ENCODE data around the gene OTC. TPM values are rescaled to one million over a fixed set of nuclear protein-coding genes. Genes with fewer than 3 reads are reported as not detected.

OTC gene
- total and polyA plus RNA-seq, 2 donors (not counting 1 experiment from before 2014, with no cell fraction given): not detected

GRCh38 chrX:38407126-38407525 is 54.7 kb downstream of the OTC start:
- Histone ChIP-seq H3K4me1 (ENCODE audit: control insufficient read depth in 2 of 2, insufficient read depth in 2 of 2, low read length in 2 of 2) (no peaks in the 10 kb centered on the region), H2AFZ (ENCODE audit: insufficient read depth, low read depth, low read length, poor library complexity, severe bottlenecking) (no peak overlapping the region), H3K9me3 (ENCODE audit: control extremely low read depth in 1 of 3, control insufficient read depth in 2 of 3, insufficient read depth in 1 of 3, low read length in 2 of 3) (no peaks in the 10 kb centered on the region), H3K4me2 (replicated peaks; ENCODE audit: low read depth, low read length, poor library complexity, severe bottlenecking) (no peak overlapping the region), H3K9ac (ENCODE audit: low read length) (no peak overlapping the region), H3K4me3 (ENCODE audit: control extremely low read depth in 1 of 5, extremely low read depth in 1 of 5, insufficient read depth in 1 of 5, low read depth in 2 of 5, low read length in 4 of 5) (no peak overlapping the region), H3K36me3 (replicated peaks in 1 of 2; ENCODE audit: control extremely low read depth in 1 of 2, control insufficient read depth in 1 of 2, extremely low read depth in 1 of 2, insufficient read depth in 2 of 2, low read length in 1 of 2) (no peaks in the 10 kb centered on the region), H3K27ac (ENCODE audit: low read length in 2 of 2) (no peak overlapping the region), H4K20me1 (ENCODE audit: control insufficient read depth, insufficient read depth, low read length, poor library complexity, severe bottlenecking) (no peaks in the 10 kb centered on the region), H3K79me2 (ENCODE audit: control insufficient read depth, insufficient read depth, low read length) (no peaks in the 10 kb centered on the region), H3K27me3 (replicated peaks in 1 of 4; ENCODE audit: control extremely low read depth in 1 of 4, control insufficient read depth in 3 of 4, insufficient read depth in 4 of 4, low read length in 3 of 4) (no peaks in the 10 kb centered on the region)
- ChIA-PET POLR2A (no interaction called here), CTCF (no interaction called here)
- Mint-ChIP-seq H3K9me3 (ENCODE audit: insufficient read depth) (no peaks in the 10 kb centered on the region), H3K4me3 (no peak overlapping the region), H3K27me3 (peaks cover 10% of the 10 kb centered on the region), H3K27ac (no peak overlapping the region), H3K4me1 (no peaks in the 10 kb centered on the region)
- intact Hi-C loops (cut with micrococcal nuclease): no loop called here
- WGBS (ENCODE audit: insufficient coverage): no CpG with 5 or more reads among the region's 4 CpGs
- TF ChIP-seq EZH2 (IDR thresholded peaks at IDR 0.05; ENCODE audit: borderline replicate concordance, insufficient read depth, low read depth, low read length, poor library complexity, severe bottlenecking): no peak
- TF ChIP-seq, protein P1, sequence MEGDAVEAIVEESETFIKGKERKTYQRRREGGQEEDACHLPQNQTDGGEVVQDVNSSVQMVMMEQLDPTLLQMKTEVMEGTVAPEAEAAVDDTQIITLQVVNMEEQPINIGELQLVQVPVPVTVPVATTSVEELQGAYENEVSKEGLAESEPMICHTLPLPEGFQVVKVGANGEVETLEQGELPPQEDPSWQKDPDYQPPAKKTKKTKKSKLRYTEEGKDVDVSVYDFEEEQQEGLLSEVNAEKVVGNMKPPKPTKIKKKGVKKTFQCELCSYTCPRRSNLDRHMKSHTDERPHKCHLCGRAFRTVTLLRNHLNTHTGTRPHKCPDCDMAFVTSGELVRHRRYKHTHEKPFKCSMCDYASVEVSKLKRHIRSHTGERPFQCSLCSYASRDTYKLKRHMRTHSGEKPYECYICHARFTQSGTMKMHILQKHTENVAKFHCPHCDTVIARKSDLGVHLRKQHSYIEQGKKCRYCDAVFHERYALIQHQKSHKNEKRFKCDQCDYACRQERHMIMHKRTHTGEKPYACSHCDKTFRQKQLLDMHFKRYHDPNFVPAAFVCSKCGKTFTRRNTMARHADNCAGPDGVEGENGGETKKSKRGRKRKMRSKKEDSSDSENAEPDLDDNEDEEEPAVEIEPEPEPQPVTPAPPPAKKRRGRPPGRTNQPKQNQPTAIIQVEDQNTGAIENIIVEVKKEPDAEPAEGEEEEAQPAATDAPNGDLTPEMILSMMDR (IDR thresholded peaks at IDR 0.05): no peak
- ATAC-seq (ENCODE audit: low read depth) (no peak), DNase-seq (no peak)

DNA sequence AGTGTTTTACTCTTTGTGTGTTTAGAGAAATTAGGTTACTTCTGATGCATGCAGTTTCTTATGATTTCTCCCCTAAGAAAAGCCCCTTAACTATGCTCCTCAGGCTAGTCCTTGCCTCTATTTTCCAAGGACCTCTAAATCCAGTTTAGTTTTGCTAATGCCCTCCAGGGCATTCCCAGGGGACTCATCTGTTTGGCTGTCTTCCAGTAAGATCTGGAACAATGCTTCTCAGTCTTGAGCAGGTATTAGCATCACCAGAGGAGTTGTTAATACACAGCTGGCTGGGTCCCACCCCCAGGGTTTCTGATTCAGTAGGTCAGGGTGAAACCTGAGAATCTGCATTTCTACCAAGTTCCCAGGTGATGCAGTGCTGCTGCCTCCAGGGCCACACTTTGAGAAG is 56.9 kb downstream of the OTC start:
- Histone ChIP-seq H3K4me2 (replicated peaks; ENCODE audit: low read depth, low read length, poor library complexity, severe bottlenecking) (no peak overlapping the region), H3K9ac (ENCODE audit: low read length) (no peak overlapping the region)
- POLR2A ChIA-PET: no interaction called here

More for the DNA sequence above, 56.9 kb downstream of the OTC start:
- CTCF ChIA-PET: no interaction called here
- no peaks in the 10 kb centered on the region for H3K79me2 ChIP-seq (ENCODE audit: control insufficient read depth, insufficient read depth, low read length)
- DNase-seq (no peak), ATAC-seq (ENCODE audit: low read depth) (no peak)
- no peak overlapping the region for H3K27ac ChIP-seq (ENCODE audit: low read length in 2 of 2)
- no peak overlapping the region for H3K4me3 ChIP-seq (ENCODE audit: control extremely low read depth in 1 of 5, extremely low read depth in 1 of 5, insufficient read depth in 1 of 5, low read depth in 2 of 5, low read length in 4 of 5)
- H3K4me1 ChIP-seq (ENCODE audit: control insufficient read depth in 2 of 2, insufficient read depth in 2 of 2, low read length in 2 of 2): no peaks in the 10 kb centered on the region
- no peaks in the 10 kb centered on the region for H3K9me3 ChIP-seq (ENCODE audit: control extremely low read depth in 1 of 3, control insufficient read depth in 2 of 3, insufficient read depth in 1 of 3, low read length in 2 of 3)
- no peak overlapping the region for H2AFZ ChIP-seq (ENCODE audit: insufficient read depth, low read depth, low read length, poor library complexity, severe bottlenecking)
- intact Hi-C loops (cut with micrococcal nuclease): no loop called here
- H3K27me3 ChIP-seq (replicated peaks in 1 of 4; ENCODE audit: control extremely low read depth in 1 of 4, control insufficient read depth in 3 of 4, insufficient read depth in 4 of 4, low read length in 3 of 4): no peaks in the 10 kb centered on the region
- no peaks in the 10 kb centered on the region for H3K36me3 ChIP-seq (replicated peaks in 1 of 2; ENCODE audit: control extremely low read depth in 1 of 2, control insufficient read depth in 1 of 2, extremely low read depth in 1 of 2, insufficient read depth in 2 of 2, low read length in 1 of 2)
- TF ChIP-seq, protein P1 (IDR thresholded peaks at IDR 0.05): no peak
- no peak for TF ChIP-seq EZH2 (IDR thresholded peaks at IDR 0.05; ENCODE audit: borderline replicate concordance, insufficient read depth, low read depth, low read length, poor library complexity, severe bottlenecking)
- Mint-ChIP-seq H3K27ac (no peak overlapping the region), H3K4me3 (no peak overlapping the region), H3K27me3 (peaks cover 10% of the 10 kb centered on the region), H3K4me1 (no peaks in the 10 kb centered on the region), H3K9me3 (ENCODE audit: insufficient read depth) (no peaks in the 10 kb centered on the region)
- H4K20me1 ChIP-seq (ENCODE audit: control insufficient read depth, insufficient read depth, low read length, poor library complexity, severe bottlenecking): no peaks in the 10 kb centered on the region

All from B cell (primary cell).